HUDEP-2 (cell line): ENCODE measurements around the gene JCHAIN.
"Not testable (repeated sequence)": the region's sequence is repeated elsewhere in the genome, so short reads cannot be mapped to it uniquely, and the experiment has no call there.

Experiments used
- DNase-seq, 76 experiments: peaks; one replicate each; lab custom pipeline; 2025; ENCODE audit not compliant: unreplicated experiment in 76 of 76; lab: John Stamatoyannopoulos, UW

JCHAIN gene

GRCh38 chr4:70651864-70652506, 14.3 kb downstream of the JCHAIN start:
- peak in 8 of 76 experiments; percentile 0 to 21 (median 10) for DNase-seq

DNA sequence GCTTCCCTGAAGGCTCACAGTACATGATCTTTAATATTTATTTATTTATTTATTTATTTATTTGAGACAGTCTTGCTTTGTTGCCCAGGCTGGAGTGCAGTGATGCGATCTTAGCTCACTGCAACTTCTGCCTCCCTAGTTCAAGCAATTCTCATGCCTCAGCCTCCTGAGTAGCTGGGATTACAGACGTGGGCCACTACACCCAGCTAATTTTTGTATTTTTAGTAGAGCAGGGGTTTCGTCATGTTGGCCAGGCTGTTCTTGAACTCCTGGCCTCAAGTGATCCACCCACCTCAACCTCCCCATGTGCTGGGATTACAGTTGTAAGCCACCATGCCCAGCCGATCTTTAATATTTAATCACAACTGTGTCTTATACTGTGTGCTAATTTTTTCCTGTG, 15.6 kb downstream of the JCHAIN start:
- DNase-seq: not testable (repeated sequence)

DNA sequence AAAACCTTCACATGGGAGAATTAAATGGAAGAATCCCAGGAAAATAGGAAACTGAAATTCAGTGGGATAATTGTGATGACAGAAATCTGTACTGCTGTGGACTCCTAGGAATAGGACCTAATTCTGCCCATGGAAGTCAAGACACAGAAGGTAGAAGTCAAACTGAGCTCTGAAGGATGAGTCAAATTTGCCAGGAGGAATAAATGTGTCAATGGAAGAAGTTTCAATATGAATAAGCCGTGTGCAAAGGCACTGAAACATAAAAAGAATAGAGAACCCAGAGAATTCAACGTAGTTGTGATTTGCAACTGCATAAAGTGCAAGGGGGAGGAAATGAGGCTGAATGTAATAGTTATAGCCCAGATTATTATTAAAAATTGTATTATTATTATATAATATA, 26.1 kb downstream of the JCHAIN start:
- DNase-seq: no peak

DNA sequence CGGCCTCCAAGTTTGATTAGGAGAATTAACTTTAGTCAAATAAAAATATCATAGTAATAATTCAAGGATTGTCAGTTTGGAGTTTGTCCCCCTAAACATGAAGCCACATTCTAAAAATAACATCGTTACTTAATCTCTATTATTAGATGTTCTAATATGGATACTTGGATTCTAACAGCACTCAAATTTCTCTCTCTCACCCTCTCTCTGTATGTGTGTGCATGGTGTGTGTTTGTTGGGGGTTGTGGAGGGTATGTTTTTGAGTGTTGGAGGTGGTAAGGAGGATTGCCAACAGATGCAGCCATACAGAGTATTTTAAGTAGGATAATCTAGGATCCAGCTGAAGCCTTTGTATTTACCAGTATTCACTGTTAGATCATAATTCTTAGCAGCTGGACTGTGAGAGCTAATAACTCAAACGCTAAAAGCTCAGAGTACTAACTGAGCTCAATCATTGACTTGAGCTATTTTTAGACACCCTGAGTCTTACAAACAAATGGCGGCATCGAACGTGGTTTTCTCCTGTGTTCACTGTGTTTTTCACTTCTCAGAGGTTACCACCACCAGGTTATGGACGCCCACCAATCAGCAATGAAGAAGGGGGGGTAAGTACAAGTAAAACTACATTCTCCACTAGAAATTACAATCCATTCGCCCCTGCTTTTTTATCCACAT, 28.9 kb downstream of the JCHAIN start:
- no peak for DNase-seq

DNA sequence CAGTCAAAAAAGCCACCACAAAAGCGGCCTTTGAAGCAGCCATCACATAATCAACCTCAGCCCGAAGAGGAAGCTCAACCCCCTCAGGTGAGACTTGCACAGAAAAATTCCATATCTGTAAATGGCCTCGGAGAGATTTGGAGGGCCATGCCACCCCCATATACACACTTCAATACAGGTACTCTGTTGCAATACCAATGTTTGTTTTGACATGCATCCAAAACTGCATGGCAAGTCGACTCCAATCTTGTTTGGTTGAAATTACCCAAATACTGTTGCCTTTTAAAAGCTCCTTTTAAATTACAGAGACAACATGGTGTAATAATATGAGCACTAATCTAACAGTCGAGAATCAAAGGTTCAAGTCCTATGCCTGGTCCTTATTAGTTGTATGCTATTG, 31.8 kb downstream of the JCHAIN start:
- no peak for DNase-seq

- no peak for DNase-seq
Observed at GRCh38 chr4:70632028-70632427, 34.3 kb downstream of the JCHAIN start.

GRCh38 chr4:70630162-70630561, 36.1 kb downstream of the JCHAIN start:
- no peak for DNase-seq

- DNase-seq: no peak
Observed at GRCh38 chr4:70629469-70630090, 36.7 kb downstream of the JCHAIN start.

GRCh38 chr4:70628444-70628843, 37.9 kb downstream of the JCHAIN start, which contains the start of gene ENAM:
Gene ENAM, plus strand, starts transcription at chr4:70628744. Its CDS starts 757 bp downstream, at chr4:70629501.
- no peak for DNase-seq

DNA sequence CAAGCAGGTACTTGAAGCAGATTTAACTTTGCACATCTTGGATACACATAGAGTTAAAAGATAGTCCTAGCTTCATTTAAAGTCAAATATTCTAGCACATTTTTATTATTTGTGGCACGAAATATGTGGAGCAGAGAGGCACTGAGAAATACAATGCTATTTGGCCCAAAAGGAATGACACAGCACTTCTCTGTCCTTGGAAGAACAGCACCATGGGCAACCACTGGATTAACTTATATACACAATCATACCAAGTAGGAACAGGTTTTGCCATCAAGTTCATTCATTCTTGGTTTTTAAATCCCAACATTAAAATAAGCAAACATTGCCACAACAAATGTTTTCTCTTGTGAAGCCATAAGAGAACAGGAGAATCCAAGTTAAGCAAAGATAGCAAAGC, 38.7 kb downstream of the JCHAIN start:
- DNase-seq: no peak

- DNase-seq: no peak
Observed at GRCh38 chr4:70624226-70624793, 42.0 kb downstream of the JCHAIN start.

DNA sequence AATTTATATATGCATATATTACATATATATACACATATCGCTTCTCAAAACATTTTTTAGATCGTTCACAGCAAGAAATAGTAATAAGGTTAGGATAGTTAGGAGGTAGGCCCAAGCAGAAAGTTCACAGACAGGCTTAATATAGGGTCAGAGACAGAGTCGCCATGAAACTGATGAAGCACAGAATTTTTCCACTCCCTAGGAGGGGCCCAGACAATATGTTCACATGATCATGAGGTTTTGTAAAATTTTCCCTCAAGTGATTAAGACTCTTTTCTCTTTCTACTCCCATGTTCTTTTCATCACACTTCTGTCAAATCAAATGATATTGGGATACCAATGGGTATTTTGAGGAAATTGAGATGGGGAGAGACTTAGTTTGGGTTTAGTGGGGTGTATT, 43.0 kb downstream of the JCHAIN start:
- DNase-seq: peak in 2 of 76 experiments; percentile 0 to 6

DNA sequence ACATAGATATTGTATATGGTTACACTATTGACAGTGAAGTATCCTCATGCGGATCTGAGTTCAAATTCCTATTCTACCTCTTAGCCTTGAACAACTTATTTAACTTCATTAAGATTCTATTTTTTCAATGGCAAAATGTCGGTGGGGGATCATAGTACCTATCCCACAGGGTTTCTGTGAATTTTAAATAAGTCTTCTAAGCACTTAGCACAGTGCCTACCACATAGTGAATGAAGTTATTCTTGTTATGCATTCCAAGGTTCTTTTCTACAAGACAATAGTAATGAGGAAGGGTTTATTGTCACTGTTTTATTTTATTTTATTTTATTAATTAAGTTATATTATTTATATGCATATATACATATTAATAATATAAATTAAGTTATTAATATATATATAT, 46.5 kb downstream of the JCHAIN start:
- DNase-seq: peak in 1 of 76 experiments; percentile 3

GRCh38 chr4:70619288-70619687, 47.0 kb downstream of the JCHAIN start:
- DNase-seq: no peak

GRCh38 chr4:70614184-70614555, 52.1 kb downstream of the JCHAIN start:
- no peak for DNase-seq

DNA sequence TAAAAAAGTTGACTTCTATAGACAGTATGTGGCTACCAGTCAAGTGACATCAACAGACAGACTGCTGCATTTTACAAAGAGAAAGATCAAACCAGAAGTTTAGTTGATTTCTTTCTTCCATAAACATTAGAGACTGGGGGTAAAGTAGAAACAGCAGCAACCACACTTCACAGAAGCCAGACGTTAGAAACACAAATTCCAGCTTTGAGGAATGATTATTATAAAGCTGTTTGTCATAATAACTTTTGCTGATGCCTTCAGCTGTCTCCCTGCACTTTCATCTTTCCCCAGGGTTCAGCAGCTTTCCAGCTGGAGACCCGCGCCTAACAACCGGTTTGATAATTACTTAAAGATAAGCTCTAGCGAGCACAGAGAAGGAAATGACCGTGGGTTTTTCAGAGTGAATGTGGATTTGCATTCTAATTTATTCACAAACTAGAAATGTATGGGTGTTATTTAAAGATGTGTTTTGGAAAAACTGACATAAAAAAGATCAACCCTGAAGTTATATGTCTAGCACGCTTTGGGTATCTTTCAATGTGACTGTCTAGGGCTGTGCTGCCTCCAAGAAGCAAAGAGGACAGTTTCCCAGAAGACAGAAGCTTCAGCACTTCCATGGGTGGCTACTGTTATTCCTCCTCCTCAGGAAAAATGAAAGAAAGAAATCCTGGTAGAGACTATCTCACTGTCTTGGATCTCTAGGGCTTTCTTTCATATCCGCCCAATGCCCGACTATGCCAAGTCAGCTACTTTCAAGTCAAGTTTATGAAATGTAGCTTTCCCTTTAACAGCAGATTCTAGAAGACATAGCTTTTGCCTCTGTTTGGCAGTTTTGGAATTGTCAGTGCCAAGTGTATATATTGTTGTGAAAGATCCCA, 52.8 kb downstream of the JCHAIN start:
- no peak for DNase-seq

- no peak for DNase-seq
Observed at GRCh38 chr4:70608324-70608723, 58.0 kb downstream of the JCHAIN start.

- no peak for DNase-seq
Observed at GRCh38 chr4:70607334-70607853, 58.9 kb downstream of the JCHAIN start.

DNA sequence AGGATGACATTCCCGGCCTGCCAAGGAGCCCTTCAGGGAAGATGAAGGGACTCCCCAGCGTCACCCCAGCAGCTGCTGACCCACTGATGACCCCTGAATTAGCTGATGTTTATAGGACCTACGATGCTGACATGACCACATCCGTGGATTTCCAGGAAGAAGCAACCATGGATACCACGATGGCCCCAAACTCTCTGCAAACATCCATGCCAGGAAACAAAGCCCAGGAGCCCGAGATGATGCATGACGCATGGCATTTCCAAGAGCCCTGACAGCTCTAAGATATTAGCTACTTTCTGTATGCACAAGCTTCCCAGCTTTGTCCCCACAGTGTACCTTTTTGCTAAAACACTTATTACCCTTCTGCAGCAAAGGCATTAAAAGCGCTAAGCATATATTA, 59.8 kb downstream of the JCHAIN start:
- no peak for DNase-seq
